ENCODE data around the gene LDAH.

DNA sequence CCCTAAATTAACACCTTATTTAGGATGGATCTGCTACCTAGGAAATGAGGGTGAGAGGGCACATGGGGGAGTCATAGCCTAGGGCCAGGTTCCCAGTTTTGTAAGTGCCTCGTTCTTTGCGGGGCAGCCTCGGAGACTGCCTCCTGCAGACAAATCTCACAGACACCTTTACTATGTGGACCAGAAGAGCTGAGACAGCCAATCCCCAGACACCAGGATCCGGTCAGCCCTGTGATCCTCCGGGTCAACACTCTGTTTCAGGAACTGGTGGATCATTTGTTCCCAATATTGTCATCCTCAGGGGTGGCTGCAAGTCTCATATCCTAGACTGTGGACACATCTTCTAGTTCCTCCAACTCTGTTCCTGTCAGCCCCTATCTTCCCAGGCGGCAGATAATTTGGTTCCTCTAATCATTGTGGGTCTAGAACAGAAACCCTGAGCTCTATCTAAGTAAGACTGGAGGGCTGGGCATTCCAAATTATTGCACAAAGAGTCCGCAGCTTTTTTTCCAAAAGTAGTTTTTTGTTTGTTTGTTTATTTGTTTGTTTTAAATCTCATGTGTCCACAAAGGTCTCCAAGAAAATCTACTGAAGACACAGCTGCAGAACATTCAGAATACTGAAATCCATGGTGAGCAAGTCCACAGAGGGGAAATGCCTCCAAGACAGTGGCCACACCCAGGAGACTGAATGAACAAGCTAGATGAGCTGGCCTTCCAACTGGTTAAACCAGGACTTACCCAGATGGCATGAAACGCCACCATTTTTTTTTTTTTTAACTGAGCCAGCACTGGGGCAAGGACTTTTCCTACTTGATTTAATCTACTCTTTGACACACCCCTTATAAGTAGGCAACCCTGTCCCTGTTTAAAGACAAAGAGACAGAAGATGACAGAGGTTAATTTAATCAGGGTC lies 162.1 kb downstream of the LDAH start:
- no peak for TF ChIP-seq RARB (CRISPR knock-in tag; IDR thresholded peaks at IDR 0.05)
- no peak for TF ChIP-seq CREB5 (CRISPR knock-in tag; IDR thresholded peaks at IDR 0.05; ENCODE audit: low read depth)
- TF ChIP-seq, protein P1, sequence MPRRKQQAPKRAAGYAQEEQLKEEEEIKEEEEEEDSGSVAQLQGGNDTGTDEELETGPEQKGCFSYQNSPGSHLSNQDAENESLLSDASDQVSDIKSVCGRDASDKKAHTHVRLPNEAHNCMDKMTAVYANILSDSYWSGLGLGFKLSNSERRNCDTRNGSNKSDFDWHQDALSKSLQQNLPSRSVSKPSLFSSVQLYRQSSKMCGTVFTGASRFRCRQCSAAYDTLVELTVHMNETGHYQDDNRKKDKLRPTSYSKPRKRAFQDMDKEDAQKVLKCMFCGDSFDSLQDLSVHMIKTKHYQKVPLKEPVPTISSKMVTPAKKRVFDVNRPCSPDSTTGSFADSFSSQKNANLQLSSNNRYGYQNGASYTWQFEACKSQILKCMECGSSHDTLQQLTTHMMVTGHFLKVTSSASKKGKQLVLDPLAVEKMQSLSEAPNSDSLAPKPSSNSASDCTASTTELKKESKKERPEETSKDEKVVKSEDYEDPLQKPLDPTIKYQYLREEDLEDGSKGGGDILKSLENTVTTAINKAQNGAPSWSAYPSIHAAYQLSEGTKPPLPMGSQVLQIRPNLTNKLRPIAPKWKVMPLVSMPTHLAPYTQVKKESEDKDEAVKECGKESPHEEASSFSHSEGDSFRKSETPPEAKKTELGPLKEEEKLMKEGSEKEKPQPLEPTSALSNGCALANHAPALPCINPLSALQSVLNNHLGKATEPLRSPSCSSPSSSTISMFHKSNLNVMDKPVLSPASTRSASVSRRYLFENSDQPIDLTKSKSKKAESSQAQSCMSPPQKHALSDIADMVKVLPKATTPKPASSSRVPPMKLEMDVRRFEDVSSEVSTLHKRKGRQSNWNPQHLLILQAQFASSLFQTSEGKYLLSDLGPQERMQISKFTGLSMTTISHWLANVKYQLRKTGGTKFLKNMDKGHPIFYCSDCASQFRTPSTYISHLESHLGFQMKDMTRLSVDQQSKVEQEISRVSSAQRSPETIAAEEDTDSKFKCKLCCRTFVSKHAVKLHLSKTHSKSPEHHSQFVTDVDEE (CRISPR knock-in tag; IDR thresholded peaks at IDR 0.05) = no peak
- TF ChIP-seq ZFP30 (CRISPR knock-in tag; IDR thresholded peaks at IDR 0.05) = no peak
- TF ChIP-seq ARNTL (CRISPR knock-in tag; IDR thresholded peaks at IDR 0.05; ENCODE audit: borderline replicate concordance, low read depth) = no peak

Measured in SK-N-SH treated with all-trans-retinoic acid at 6 μM for 48 hours (cell line).